H9 (cell line): ENCODE results near the gene ANK2. TPM values are rescaled to one million over a fixed set of nuclear protein-coding genes. Genes with fewer than 3 reads are reported as not detected.

ENCODE experiments used
- DNase-seq: peaks from one replicate; pipeline ENCODE4 v3.0.0-alpha.2; 2017
- H2AFZ ChIP-seq: one replicate; pipeline ENCODE4 v1.6.1; 2013; ENCODE audit warnings: mild to moderate bottlenecking, low read length, control low read depth, moderate library complexity
- H2AK5ac ChIP-seq: 2 replicates; pipeline ENCODE4 v1.6.1; 2013; ENCODE audit warnings: low read length, control low read depth, mixed read lengths; ENCODE audit not compliant: insufficient read length
- H2BK120ac ChIP-seq: one replicate; pipeline ENCODE4 v1.6.1; 2013; ENCODE audit warnings: low read depth, mild to moderate bottlenecking, low read length, control low read depth, inconsistent platforms; ENCODE audit not compliant: poor library complexity, severe bottlenecking
- H2BK12ac ChIP-seq: 2 replicates; pipeline ENCODE4 v1.6.1; 2013; ENCODE audit warnings: low read length, control low read depth, mixed read lengths, low read depth; ENCODE audit not compliant: insufficient read length
- H2BK15ac ChIP-seq: 2 replicates; pipeline ENCODE4 v1.6.1; 2013; ENCODE audit warnings: low read depth, low read length, control low read depth
- H2BK20ac ChIP-seq: one replicate; pipeline ENCODE4 v1.6.1; 2013; ENCODE audit warnings: low read depth, mild to moderate bottlenecking, low read length, control low read depth, inconsistent platforms; ENCODE audit not compliant: poor library complexity, severe bottlenecking
- H2BK5ac ChIP-seq: 2 replicates; pipeline ENCODE4 v1.6.1; 2013; ENCODE audit warnings: low read length, control low read depth, mixed read lengths; ENCODE audit not compliant: insufficient read length
- H3K14ac ChIP-seq: 2 replicates; pipeline ENCODE4 v1.6.1; 2013; ENCODE audit warnings: low read length, control low read depth; ENCODE audit not compliant: insufficient read depth
- H3K18ac ChIP-seq: 2 replicates; pipeline ENCODE4 v1.6.1; 2013; ENCODE audit warnings: low read depth, mild to moderate bottlenecking, mixed read lengths, low read length, control low read depth; ENCODE audit not compliant: insufficient read length
- H3K23ac ChIP-seq: 2 replicates; pipeline ENCODE4 v1.6.1; 2013; ENCODE audit warnings: low read length, control low read depth, mixed read lengths, low read depth; ENCODE audit not compliant: insufficient read length
- H3K23me2 ChIP-seq: 2 replicates; pipeline ENCODE4 v1.6.1; 2013; ENCODE audit warnings: low read depth, mild to moderate bottlenecking, mixed read lengths, low read length, control low read depth; ENCODE audit not compliant: insufficient read length, poor library complexity, severe bottlenecking
- H3K27ac ChIP-seq: 2 replicates; pipeline ENCODE4 v1.5.1; 2013; ENCODE audit warnings: low read length, control low read depth, mixed read lengths, low read depth; ENCODE audit not compliant: insufficient read length
- H3K27me3 ChIP-seq: 2 replicates; pipeline ENCODE4 v1.6.1; 2013; ENCODE audit warnings: low read length, control low read depth, inconsistent platforms; ENCODE audit not compliant: insufficient read depth
- H3K4ac ChIP-seq: 2 replicates; pipeline ENCODE4 v1.6.1; 2013; ENCODE audit warnings: low read depth, mild to moderate bottlenecking, control low read depth, inconsistent platforms, low read length, moderate library complexity
- H3K4me1 ChIP-seq: 2 replicates; pipeline ENCODE4 v1.6.1; 2013; ENCODE audit warnings: low read length, control low read depth, inconsistent platforms; ENCODE audit not compliant: insufficient read depth
- H3K4me2 ChIP-seq: 2 replicates; pipeline ENCODE4 v1.6.1; 2013; ENCODE audit warnings: low read length, control low read depth, mixed read lengths; ENCODE audit not compliant: insufficient read length, insufficient read depth
- H3K56ac ChIP-seq: 2 replicates; pipeline ENCODE4 v1.6.1; 2013; ENCODE audit warnings: low read depth, mild to moderate bottlenecking, mixed read lengths, low read length, control low read depth; ENCODE audit not compliant: insufficient read length
- H3K79me1 ChIP-seq: 2 replicates; pipeline ENCODE4 v1.6.1; 2013; ENCODE audit warnings: low read depth, mild to moderate bottlenecking, moderate library complexity, low read length, control low read depth, inconsistent platforms; ENCODE audit not compliant: insufficient read depth, poor library complexity, severe bottlenecking
- H3K79me2 ChIP-seq: 2 replicates; pipeline ENCODE4 v1.6.1; 2013; ENCODE audit warnings: low read length, control low read depth, inconsistent platforms; ENCODE audit not compliant: insufficient read depth
- H3K9ac ChIP-seq: 2 replicates; pipeline ENCODE4 v1.6.1; 2013; ENCODE audit warnings: low read length, control low read depth, mixed read lengths; ENCODE audit not compliant: insufficient read length; ENCODE audit errors: extremely low read depth
- H3K9me3 ChIP-seq: one replicate; pipeline ENCODE4 v1.6.1; 2013; ENCODE audit warnings: low read depth, low read length, inconsistent platforms; ENCODE audit not compliant: control insufficient read depth
- H3T11ph ChIP-seq: one replicate; pipeline ENCODE4 v1.6.1; 2013; ENCODE audit warnings: mild to moderate bottlenecking, low read length, control low read depth, inconsistent platforms
- H4K20me1 ChIP-seq: one replicate; pipeline ENCODE4 v1.6.1; 2013; ENCODE audit not compliant: control insufficient read depth, insufficient read length, insufficient read depth
- H4K5ac ChIP-seq: 2 replicates; pipeline ENCODE4 v1.6.1; 2013; ENCODE audit warnings: low read depth, mild to moderate bottlenecking, mixed read lengths, low read length, control low read depth; ENCODE audit not compliant: insufficient read length
- H4K8ac ChIP-seq: replicated peaks from 2 replicates; pipeline ENCODE4 v1.6.1; 2013; ENCODE audit warnings: low read length, control low read depth, mixed read lengths, low read depth; ENCODE audit not compliant: insufficient read length
- H4K91ac ChIP-seq: 2 replicates; pipeline ENCODE4 v1.6.1; 2013; ENCODE audit warnings: low read depth, mild to moderate bottlenecking, moderate library complexity, mixed read lengths, low read length, control low read depth; ENCODE audit not compliant: insufficient read length
- H3K27ac Mint-ChIP-seq, 3 experiments: 2 replicates in 2 of 3; 3 replicates in 1 of 3; pipeline ENCODE4 v1.8.0; 2020 to 2021; ENCODE audit warnings: mixed read lengths in 3 of 3, mild to moderate bottlenecking in 1 of 3, moderate library complexity in 1 of 3
- H3K27me3 Mint-ChIP-seq: 2 replicates; pipeline ENCODE4 v1.8.0; 2021; ENCODE audit warnings: low read depth, mild to moderate bottlenecking, moderate library complexity, mixed read lengths
- H3K36me3 Mint-ChIP-seq, 3 experiments: 2 replicates in 2 of 3; 3 replicates in 1 of 3; pipeline ENCODE4 v1.8.0; 2020 to 2021; ENCODE audit warnings: low read depth in 3 of 3, mixed read lengths in 3 of 3; ENCODE audit not compliant: insufficient read depth in 1 of 3
- H3K4me1 Mint-ChIP-seq, 2 experiments: 2 replicates each; pipeline ENCODE4 v1.8.0; 2020; ENCODE audit warnings: mixed read lengths in 2 of 2
- H3K4me3 Mint-ChIP-seq, 2 experiments: 2 replicates in 1 of 2; 3 replicates in 1 of 2; pipeline ENCODE4 v1.8.0; 2020 to 2021; ENCODE audit warnings: mild to moderate bottlenecking in 2 of 2, mixed read lengths in 2 of 2, moderate library complexity in 1 of 2
- H3K9me3 Mint-ChIP-seq, 2 experiments: 2 replicates in 1 of 2; 3 replicates in 1 of 2; pipeline ENCODE4 v1.8.0; 2020; ENCODE audit warnings: mild to moderate bottlenecking in 2 of 2, mixed read lengths in 2 of 2, moderate library complexity in 1 of 2
- WGBS: extraction: QIAGEN DNeasy Blood & Tissue Kit; methylation state at CpG from one replicate; pipeline ENCODE4 v1.1.7; 2013; ENCODE audit warnings: missing lambda C conversion rate, low lambda C conversion rate, mixed read lengths; ENCODE audit not compliant: insufficient read length; ENCODE audit errors: extremely low coverage; 5-methylcytosine and 5-hydroxymethylcytosine counted together
- total RNA-seq: library from RNA; stranded (reverse); gene quantifications from 2 replicates; pipeline ENCODE4 v1.2.1, GENCODE V29; 2021
- TF ChIP-seq, protein P1 (sequence below): fragments of 200-600 bp; sonication (generic); conservative IDR thresholded peaks from 3 replicates; pipeline ENCODE4 v1.8.0; 2021; ENCODE audit warnings: antibody characterized with exemption, mild to moderate bottlenecking

The ANK2 gene
- total RNA-seq, 1 experiment from 2014 or later, result 36.8 TPM

DNA sequence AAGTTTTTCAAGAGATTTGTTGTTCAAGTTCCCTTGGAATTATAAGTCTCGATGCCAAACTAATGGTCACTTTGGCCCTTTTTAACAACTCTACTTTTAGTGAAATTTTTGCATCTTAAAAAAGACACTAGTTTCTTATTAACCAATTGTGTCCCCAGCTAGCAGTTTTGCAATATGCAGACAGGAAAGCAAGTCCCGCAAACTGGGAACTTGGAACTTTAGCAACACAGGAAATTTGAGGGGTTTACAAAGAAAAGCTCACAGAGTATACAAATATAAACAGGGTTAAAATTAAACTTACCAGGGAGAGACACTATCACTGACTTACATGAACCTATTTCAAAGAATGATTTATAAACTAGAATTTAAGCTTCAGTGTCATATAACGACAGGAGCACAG is 137.9 kb downstream of the ANK2 start:
- Histone ChIP-seq H4K91ac (no peak overlapping the region), H2BK12ac (no peak overlapping the region), H3K23ac (no peak overlapping the region), H4K8ac (no peak overlapping the region), H2BK5ac (no peak overlapping the region), H3K79me1 (no peaks in the 10 kb centered on the region), H2AFZ (no peak overlapping the region), H3K9me3 (no peaks in the 10 kb centered on the region), H3K4ac (no peak overlapping the region), H3K14ac (no peak overlapping the region), H3K4me2 (no peak overlapping the region), H3K4me1 (no peaks in the 10 kb centered on the region; the same call in 1 of the 2 replicates), H3K9ac (no peak overlapping the region), H4K5ac (no peak overlapping the region), H2BK20ac (no peak overlapping the region), H3K79me2 (no peaks in the 10 kb centered on the region), H2BK15ac (no peak overlapping the region), H3K27ac (no peak overlapping the region), H2BK120ac (no peak overlapping the region), H3K27me3 (no peaks in the 10 kb centered on the region), H3K56ac (no peak overlapping the region), H3K23me2 (no peaks in the 10 kb centered on the region), H4K20me1 (no peaks in the 10 kb centered on the region), H3K18ac (no peak overlapping the region), H2AK5ac (no peak overlapping the region), H3T11ph (no peak overlapping the region)
- Mint-ChIP-seq H3K27ac (no peak overlapping the region), H3K9me3 (peaks cover 0 to 5% of the 10 kb centered on the region in 2 experiments; a peak in 2 of 5 replicates), H3K4me1 (peaks cover 19 to 26% of the 10 kb centered on the region in 2 experiments), H3K4me3 (no peak overlapping the region), H3K36me3 (peaks cover 0 to 3% (median 2%) of the 10 kb centered on the region in 3 experiments; a peak in 3 of 7 replicates), H3K27me3 (no peaks in the 10 kb centered on the region)
- no CpG with 5 or more reads among the region's 3 CpGs for WGBS
- TF ChIP-seq, protein P1, sequence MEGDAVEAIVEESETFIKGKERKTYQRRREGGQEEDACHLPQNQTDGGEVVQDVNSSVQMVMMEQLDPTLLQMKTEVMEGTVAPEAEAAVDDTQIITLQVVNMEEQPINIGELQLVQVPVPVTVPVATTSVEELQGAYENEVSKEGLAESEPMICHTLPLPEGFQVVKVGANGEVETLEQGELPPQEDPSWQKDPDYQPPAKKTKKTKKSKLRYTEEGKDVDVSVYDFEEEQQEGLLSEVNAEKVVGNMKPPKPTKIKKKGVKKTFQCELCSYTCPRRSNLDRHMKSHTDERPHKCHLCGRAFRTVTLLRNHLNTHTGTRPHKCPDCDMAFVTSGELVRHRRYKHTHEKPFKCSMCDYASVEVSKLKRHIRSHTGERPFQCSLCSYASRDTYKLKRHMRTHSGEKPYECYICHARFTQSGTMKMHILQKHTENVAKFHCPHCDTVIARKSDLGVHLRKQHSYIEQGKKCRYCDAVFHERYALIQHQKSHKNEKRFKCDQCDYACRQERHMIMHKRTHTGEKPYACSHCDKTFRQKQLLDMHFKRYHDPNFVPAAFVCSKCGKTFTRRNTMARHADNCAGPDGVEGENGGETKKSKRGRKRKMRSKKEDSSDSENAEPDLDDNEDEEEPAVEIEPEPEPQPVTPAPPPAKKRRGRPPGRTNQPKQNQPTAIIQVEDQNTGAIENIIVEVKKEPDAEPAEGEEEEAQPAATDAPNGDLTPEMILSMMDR, result no peak
- no peak for DNase-seq
